ENCODE results near the gene INCENP.
"Not testable (repeated sequence)": the region's sequence is repeated elsewhere in the genome, so short reads cannot be mapped to it uniquely, and the experiment has no call there.

The INCENP gene

DNA sequence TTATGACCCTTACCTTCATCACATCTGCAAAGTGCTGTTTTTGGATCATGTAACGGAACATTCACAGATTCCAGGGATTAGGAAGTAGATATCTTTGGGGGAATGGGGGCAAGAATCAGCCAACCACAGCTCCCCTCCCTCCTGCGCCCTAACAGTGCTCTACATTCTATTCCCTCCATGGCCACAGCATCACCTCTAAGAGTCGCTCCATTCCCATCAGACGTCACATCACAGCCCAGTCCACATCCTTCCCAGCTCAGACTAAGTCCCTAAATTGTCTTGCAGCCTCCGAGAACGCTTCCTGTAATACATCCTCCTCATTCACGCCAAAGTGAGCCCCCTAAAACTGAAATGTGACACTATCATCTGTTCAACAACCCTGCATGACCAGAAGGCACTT is 72.1 kb downstream of the INCENP start:
- DNase-seq (ENCODE audit: low spot score) (no peak), ATAC-seq (ENCODE audit: low read depth) (no peak)
- H3K4me3 ChIP-seq (ENCODE audit: severe bottlenecking): no peak overlapping the region
- H3K27me3 ChIP-seq (ENCODE audit: insufficient read depth, poor library complexity, severe bottlenecking): peaks cover 5% of the 10 kb centered on the region
- TF ChIP-seq, protein P1, sequence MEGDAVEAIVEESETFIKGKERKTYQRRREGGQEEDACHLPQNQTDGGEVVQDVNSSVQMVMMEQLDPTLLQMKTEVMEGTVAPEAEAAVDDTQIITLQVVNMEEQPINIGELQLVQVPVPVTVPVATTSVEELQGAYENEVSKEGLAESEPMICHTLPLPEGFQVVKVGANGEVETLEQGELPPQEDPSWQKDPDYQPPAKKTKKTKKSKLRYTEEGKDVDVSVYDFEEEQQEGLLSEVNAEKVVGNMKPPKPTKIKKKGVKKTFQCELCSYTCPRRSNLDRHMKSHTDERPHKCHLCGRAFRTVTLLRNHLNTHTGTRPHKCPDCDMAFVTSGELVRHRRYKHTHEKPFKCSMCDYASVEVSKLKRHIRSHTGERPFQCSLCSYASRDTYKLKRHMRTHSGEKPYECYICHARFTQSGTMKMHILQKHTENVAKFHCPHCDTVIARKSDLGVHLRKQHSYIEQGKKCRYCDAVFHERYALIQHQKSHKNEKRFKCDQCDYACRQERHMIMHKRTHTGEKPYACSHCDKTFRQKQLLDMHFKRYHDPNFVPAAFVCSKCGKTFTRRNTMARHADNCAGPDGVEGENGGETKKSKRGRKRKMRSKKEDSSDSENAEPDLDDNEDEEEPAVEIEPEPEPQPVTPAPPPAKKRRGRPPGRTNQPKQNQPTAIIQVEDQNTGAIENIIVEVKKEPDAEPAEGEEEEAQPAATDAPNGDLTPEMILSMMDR (IDR thresholded peaks at IDR 0.05; ENCODE audit: poor library complexity, severe bottlenecking): no peak
- H3K9me3 ChIP-seq (ENCODE audit: severe bottlenecking): no peaks in the 10 kb centered on the region
- no peaks in the 10 kb centered on the region for H3K4me1 ChIP-seq (ENCODE audit: insufficient read depth, poor library complexity, severe bottlenecking)
- H3K36me3 ChIP-seq (ENCODE audit: low read depth): no peaks in the 10 kb centered on the region
- H3K27ac ChIP-seq (ENCODE audit: poor library complexity, severe bottlenecking): no peak overlapping the region

DNA sequence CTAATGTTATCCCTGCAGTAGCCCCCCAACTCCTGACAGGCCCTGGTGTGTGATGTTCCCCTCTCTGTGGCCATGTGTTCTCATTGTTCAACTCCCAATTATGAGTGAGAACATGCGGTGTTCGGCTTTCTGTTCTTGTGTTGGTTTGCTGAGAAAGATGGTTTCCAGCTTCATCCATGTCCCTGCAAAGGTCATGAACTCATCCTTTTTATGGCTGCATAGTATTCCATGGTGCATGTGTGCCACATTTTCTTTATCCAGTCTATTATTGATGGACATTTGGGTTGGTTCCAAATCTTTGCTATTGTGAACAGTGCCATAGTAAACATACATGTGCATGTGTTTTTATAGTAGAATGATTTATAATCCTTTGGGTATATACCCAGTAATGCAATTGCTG is 73.6 kb downstream of the INCENP start:
- H3K27me3 ChIP-seq (ENCODE audit: insufficient read depth, poor library complexity, severe bottlenecking); H3K4me1 ChIP-seq (ENCODE audit: insufficient read depth, poor library complexity, severe bottlenecking); DNase-seq (ENCODE audit: low spot score); H3K4me3 ChIP-seq (ENCODE audit: severe bottlenecking); H3K9me3 ChIP-seq (ENCODE audit: severe bottlenecking); ATAC-seq (ENCODE audit: low read depth); H3K27ac ChIP-seq (ENCODE audit: poor library complexity, severe bottlenecking); H3K36me3 ChIP-seq (ENCODE audit: low read depth): not testable (repeated sequence)

DNA sequence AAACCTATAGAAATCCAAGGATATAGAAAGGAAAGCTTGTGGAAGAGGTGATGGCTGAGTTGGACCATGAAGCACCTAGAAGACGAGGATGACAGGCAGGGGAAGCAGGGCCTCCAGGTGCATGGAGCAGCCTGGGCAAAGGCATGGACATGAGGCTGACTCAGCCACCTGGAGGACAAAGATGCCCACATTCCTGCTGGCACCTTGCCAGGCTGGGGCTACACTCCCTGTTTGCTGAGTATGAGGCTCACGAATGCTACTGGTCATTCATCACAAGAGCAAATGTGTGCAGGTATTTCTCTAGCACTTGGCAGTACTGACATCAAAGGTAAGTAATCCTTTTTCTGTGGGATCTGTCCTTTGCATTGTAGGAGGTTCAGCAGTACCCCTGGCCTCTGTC is 77.6 kb downstream of the INCENP start:
- Histone ChIP-seq H3K4me1 (ENCODE audit: insufficient read depth, poor library complexity, severe bottlenecking) (no peaks in the 10 kb centered on the region), H3K9me3 (ENCODE audit: severe bottlenecking) (no peaks in the 10 kb centered on the region), H3K36me3 (ENCODE audit: low read depth) (no peaks in the 10 kb centered on the region), H3K27ac (ENCODE audit: poor library complexity, severe bottlenecking) (no peak overlapping the region), H3K4me3 (ENCODE audit: severe bottlenecking) (no peak overlapping the region), H3K27me3 (ENCODE audit: insufficient read depth, poor library complexity, severe bottlenecking) (peaks cover 5% of the 10 kb centered on the region)
- TF ChIP-seq, protein P1 (IDR thresholded peaks at IDR 0.05; ENCODE audit: poor library complexity, severe bottlenecking): no peak
- peak; percentile 70 for ATAC-seq (ENCODE audit: low read depth)
- DNase-seq (ENCODE audit: low spot score): no peak
